Measurements from ENCODE around the gene TM2D1. TPM values are rescaled to one million over a fixed set of nuclear protein-coding genes. Genes with fewer than 3 reads are reported as not detected.

TM2D1 gene
- total RNA-seq, 1 donor from 2014 or later: 45.6 TPM

DNA sequence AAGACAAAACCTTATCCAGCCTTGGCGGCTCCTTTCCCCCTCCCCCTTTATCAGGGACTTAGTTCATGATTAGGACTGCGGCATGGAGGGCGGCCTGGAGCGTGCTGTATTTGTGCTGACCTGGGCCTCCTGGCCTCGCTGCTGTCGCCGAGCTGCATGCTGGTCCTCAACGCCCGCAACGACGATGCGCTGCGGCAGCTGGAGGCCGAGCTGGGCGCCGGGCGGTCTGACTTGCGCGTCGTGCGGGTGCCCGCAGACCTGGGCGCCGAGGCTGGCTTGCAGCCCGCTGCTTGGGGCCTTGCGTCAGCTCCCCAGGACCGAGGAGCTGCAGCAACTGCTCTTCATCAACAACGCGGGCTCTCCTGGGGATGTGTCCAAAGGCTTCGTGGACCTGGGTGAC, 70.9 kb downstream of the TM2D1 start:
- DNase-seq (ENCODE audit: low spot score): no peak
- TF ChIP-seq CTCF (IDR thresholded peaks at IDR 0.05): no peak
- no peaks in the 10 kb centered on the region for H3K4me1 Mint-ChIP-seq (ENCODE audit: low read depth)
- H3K36me3 Mint-ChIP-seq (ENCODE audit: low read depth): no peaks in the 10 kb centered on the region
- no peaks in the 10 kb centered on the region for H3K9me3 Mint-ChIP-seq (ENCODE audit: low read depth)
- no peak overlapping the region for H3K4me3 Mint-ChIP-seq (ENCODE audit: unreplicated experiment)
- H3K27ac Mint-ChIP-seq (ENCODE audit: unreplicated experiment): no peak overlapping the region
- H3K27me3 Mint-ChIP-seq (ENCODE audit: low read depth): no peaks in the 10 kb centered on the region

- Mint-ChIP-seq H3K36me3 (ENCODE audit: low read depth) (no peaks in the 10 kb centered on the region), H3K4me3 (ENCODE audit: unreplicated experiment) (no peak overlapping the region), H3K9me3 (ENCODE audit: low read depth) (no peaks in the 10 kb centered on the region), H3K27me3 (ENCODE audit: low read depth) (no peaks in the 10 kb centered on the region), H3K4me1 (ENCODE audit: low read depth) (no peaks in the 10 kb centered on the region), H3K27ac (ENCODE audit: unreplicated experiment) (no peak overlapping the region)
- no peak for TF ChIP-seq CTCF (IDR thresholded peaks at IDR 0.05)
- no peak for DNase-seq (ENCODE audit: low spot score)
These were observed 75.8 kb downstream of the TM2D1 start for GRCh38 chr1:61648983-61649742.

DNA sequence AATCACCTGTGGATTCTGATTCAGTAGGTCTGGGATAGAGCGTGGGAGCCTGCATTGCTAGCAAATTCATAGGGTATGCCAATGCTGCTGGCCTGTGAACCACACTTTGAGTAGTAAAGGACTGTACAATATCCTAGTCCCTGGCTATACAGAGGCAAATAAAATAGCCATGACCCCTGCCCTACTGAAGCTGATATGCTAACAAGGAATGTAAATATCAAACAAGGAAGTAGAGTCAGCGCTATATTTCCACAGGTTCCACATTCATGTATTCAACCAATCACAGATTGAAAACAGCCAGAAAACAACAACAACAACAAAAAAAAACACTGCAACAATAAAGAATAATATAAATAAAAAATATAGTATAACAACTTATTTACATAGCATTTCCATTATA, 77.8 kb downstream of the TM2D1 start:
- H3K27me3 Mint-ChIP-seq (ENCODE audit: low read depth): no peaks in the 10 kb centered on the region
- no peak overlapping the region for H3K27ac Mint-ChIP-seq (ENCODE audit: unreplicated experiment)
- DNase-seq (ENCODE audit: low spot score): no peak
- H3K36me3 Mint-ChIP-seq (ENCODE audit: low read depth): no peaks in the 10 kb centered on the region
- no peaks in the 10 kb centered on the region for H3K9me3 Mint-ChIP-seq (ENCODE audit: low read depth)
- no peak overlapping the region for H3K4me3 Mint-ChIP-seq (ENCODE audit: unreplicated experiment)
- TF ChIP-seq CTCF (IDR thresholded peaks at IDR 0.05): no peak
- no peaks in the 10 kb centered on the region for H3K4me1 Mint-ChIP-seq (ENCODE audit: low read depth)

- no peak for DNase-seq (ENCODE audit: low spot score)
- peaks cover 9% of the 10 kb centered on the region for H3K4me1 Mint-ChIP-seq (ENCODE audit: low read depth)
- TF ChIP-seq CTCF (IDR thresholded peaks at IDR 0.05): no peak
- no peaks in the 10 kb centered on the region for H3K9me3 Mint-ChIP-seq (ENCODE audit: low read depth)
- no peak overlapping the region for H3K4me3 Mint-ChIP-seq (ENCODE audit: unreplicated experiment)
- H3K36me3 Mint-ChIP-seq (ENCODE audit: low read depth): no peaks in the 10 kb centered on the region
- no peak overlapping the region for H3K27ac Mint-ChIP-seq (ENCODE audit: unreplicated experiment)
- H3K27me3 Mint-ChIP-seq (ENCODE audit: low read depth): no peaks in the 10 kb centered on the region
These were observed 79.5 kb downstream of the TM2D1 start for GRCh38 chr1:61645476-61645875.

- H3K36me3 Mint-ChIP-seq (ENCODE audit: low read depth): no peaks in the 10 kb centered on the region
- H3K4me1 Mint-ChIP-seq (ENCODE audit: low read depth): peaks cover 11% of the 10 kb centered on the region
- DNase-seq (ENCODE audit: low spot score): no peak
- TF ChIP-seq CTCF (IDR thresholded peaks at IDR 0.05): no peak
- H3K9me3 Mint-ChIP-seq (ENCODE audit: low read depth): no peaks in the 10 kb centered on the region
- H3K27ac Mint-ChIP-seq (ENCODE audit: unreplicated experiment): no peak overlapping the region
- H3K4me3 Mint-ChIP-seq (ENCODE audit: unreplicated experiment): no peak overlapping the region
- H3K27me3 Mint-ChIP-seq (ENCODE audit: low read depth): no peaks in the 10 kb centered on the region
These were observed 80.6 kb downstream of the TM2D1 start for GRCh38 chr1:61644303-61644702.

Data from chondrocyte (in vitro differentiated cells).